Naive thymus-derived CD8-positive, alpha-beta T cell (primary cell): Measurements from ENCODE around the gene HSD11B1. TPM values are rescaled to one million over a fixed set of nuclear protein-coding genes. Genes with fewer than 3 reads are reported as not detected.

Experiments
- ATAC-seq, 2 donors: fragments of 150-1000 bp; cut with Tn5 transposase in 1 of 2; sonication (Bioruptor Pico), chemical (Tn5 transposase) in 1 of 2; 1 replicate in 1 of 2; 2 replicates in 1 of 2; pipeline ENCODE4 v1.10.0; 2021; ENCODE audit warnings: mild to moderate bottlenecking in 2 of 2, moderate library complexity in 2 of 2
- POLR2A ChIA-PET: fragments of 350-600 bp; sonication (Branson Sonifier 250); formaldehyde crosslinking; loops from one replicate; lab custom pipeline; 2021; ENCODE audit warnings: antibody characterized with exemption; lab: Charles Lee
- DNase-seq, 10 donors: peaks; one replicate each; pipeline versions ENCODE4 v3.0.0 to v3.0.0-alpha.2; 2020 to 2022
- H3K27ac Mint-ChIP-seq, 10 donors: one replicate each; pipeline ENCODE4 v1.8.0; 2020 to 2022; ENCODE audit warnings: mild to moderate bottlenecking in 10 of 10, mixed read lengths in 10 of 10, moderate library complexity in 4 of 10, inconsistent platforms in 1 of 10
- H3K27me3 Mint-ChIP-seq, 5 donors: one replicate each; pipeline ENCODE4 v1.8.0; 2021 to 2022; ENCODE audit warnings: mixed read lengths in 5 of 5
- H3K36me3 Mint-ChIP-seq, 3 donors: one replicate each; pipeline ENCODE4 v1.8.0; 2020 to 2022; ENCODE audit warnings: mixed read lengths in 3 of 3, mild to moderate bottlenecking in 2 of 3, inconsistent platforms in 1 of 3
- H3K4me1 Mint-ChIP-seq, 4 donors: one replicate each; pipeline ENCODE4 v1.8.0; 2021 to 2022; ENCODE audit warnings: mixed read lengths in 4 of 4
- H3K4me3 Mint-ChIP-seq, 10 donors: one replicate each; pipeline ENCODE4 v1.8.0; 2020 to 2022; ENCODE audit warnings: mild to moderate bottlenecking in 10 of 10, mixed read lengths in 10 of 10, moderate library complexity in 6 of 10, inconsistent platforms in 1 of 10
- H3K9me3 Mint-ChIP-seq, 9 donors: one replicate each; pipeline ENCODE4 v1.8.0; 2020 to 2022; ENCODE audit warnings: mixed read lengths in 9 of 9, mild to moderate bottlenecking in 3 of 9, inconsistent platforms in 1 of 9, moderate library complexity in 1 of 9
- polyA plus RNA-seq, 3 donors: library from polyadenylated mRNA; unstranded; fragments of 300-500 nt; fragmentation: Illumina TruSeq; gene quantifications; one replicate each; pipeline ENCODE4 v1.2.3, GENCODE V29; 2021
- total RNA-seq, 8 experiments: library from RNA in 2 of 8; stranded (reverse) in 2 of 8; gene quantifications; one replicate each; pipeline ENCODE4 v1.2.3 and lab custom pipeline; 2021 to 2026

Gene HSD11B1
- total and polyA plus RNA-seq, 5 experiments from 2014 or later: 0.30 TPM; not detected in 4

- Mint-ChIP-seq H3K36me3 (peaks cover 0 to 6% (median 0%) of the 10 kb centered on the region in 3 donors), H3K27me3 (no peaks in the 10 kb centered on the region), H3K4me1 (peaks cover 0 to 5% (median 2%) of the 10 kb centered on the region in 4 donors), H3K4me3 (no peak overlapping the region), H3K27ac (no peak overlapping the region), H3K9me3 (peaks cover 0 to 6% (median 0%) of the 10 kb centered on the region in 9 donors)
- ATAC-seq (no peak), DNase-seq (no peak)
- POLR2A ChIA-PET: no interaction called here
Measured at GRCh38 chr1:209717818-209718217, 13.2 kb downstream of the HSD11B1 start.

- H3K27me3 Mint-ChIP-seq: no peaks in the 10 kb centered on the region
Measured at GRCh38 chr1:209720326-209720725, 15.7 kb downstream of the HSD11B1 start.

GRCh38 chr1:209720826-209721225 is 16.2 kb downstream of the HSD11B1 start:
- peaks cover 14 to 20% (median 18%) of the 10 kb centered on the region in 4 donors for H3K4me1 Mint-ChIP-seq
- no peak for ATAC-seq
- no peak overlapping the region for H3K4me3 Mint-ChIP-seq

More at GRCh38 chr1:209720326-209720725, 15.7 kb downstream of the HSD11B1 start:
- Mint-ChIP-seq H3K27ac (no peak overlapping the region), H3K36me3 (peaks cover 0 to 6% (median 0%) of the 10 kb centered on the region in 3 donors), H3K4me3 (no peak overlapping the region), H3K4me1 (peaks cover 11 to 20% (median 15%) of the 10 kb centered on the region in 4 donors), H3K9me3 (peaks cover 0 to 6% (median 0%) of the 10 kb centered on the region in 9 donors)
- POLR2A ChIA-PET: no interaction called here
- no peak for ATAC-seq
- DNase-seq: no peak

GRCh38 chr1:209721323-209721722 is 16.7 kb downstream of the HSD11B1 start:
- peaks cover 0 to 6% (median 0%) of the 10 kb centered on the region in 9 donors for H3K9me3 Mint-ChIP-seq
- H3K27me3 Mint-ChIP-seq: no peaks in the 10 kb centered on the region
- DNase-seq (no peak), ATAC-seq (no peak)
- peaks cover 14 to 20% (median 18%) of the 10 kb centered on the region in 4 donors for H3K4me1 Mint-ChIP-seq
- peak overlapping the region in 1 of 10 donors; percentile 76 for H3K27ac Mint-ChIP-seq
- POLR2A ChIA-PET: interaction anchor here (0.7 kb wide), 1 partner anchor 9 kb away, joined by 4 read pairs; no protein-coding TSS in a partner anchor
- peaks cover 0 to 6% (median 0%) of the 10 kb centered on the region in 3 donors for H3K36me3 Mint-ChIP-seq
- H3K4me3 Mint-ChIP-seq: no peak overlapping the region

More at GRCh38 chr1:209720826-209721225, 16.2 kb downstream of the HSD11B1 start:
- no peaks in the 10 kb centered on the region for H3K27me3 Mint-ChIP-seq
- H3K36me3 Mint-ChIP-seq: peaks cover 0 to 6% (median 0%) of the 10 kb centered on the region in 3 donors
- peaks cover 0 to 6% (median 0%) of the 10 kb centered on the region in 9 donors for H3K9me3 Mint-ChIP-seq
- H3K27ac Mint-ChIP-seq: peak overlapping the region in 1 of 10 donors; percentile 86
- POLR2A ChIA-PET: interaction anchor here (0.7 kb wide), 1 partner anchor 8 kb away, joined by 4 read pairs; no protein-coding TSS in a partner anchor
- no peak for DNase-seq

- H3K9me3 Mint-ChIP-seq: peaks cover 0 to 6% (median 0%) of the 10 kb centered on the region in 9 donors
- ATAC-seq (no peak), DNase-seq (no peak)
- peak overlapping the region in 7 of 10 donors; percentile 20 to 95 (median 91) for H3K27ac Mint-ChIP-seq
- H3K36me3 Mint-ChIP-seq: peaks cover 0 to 6% (median 0%) of the 10 kb centered on the region in 3 donors
- POLR2A ChIA-PET: interaction anchor here (2.4 kb wide), 1 partner anchor 46 kb away, joined by 14 read pairs; no protein-coding TSS in a partner anchor
- H3K4me3 Mint-ChIP-seq: no peak overlapping the region
- H3K4me1 Mint-ChIP-seq: peaks cover 19 to 28% (median 24%) of the 10 kb centered on the region in 4 donors
- no peaks in the 10 kb centered on the region for H3K27me3 Mint-ChIP-seq
Measured at GRCh38 chr1:209723265-209723664, 18.6 kb downstream of the HSD11B1 start.

- Mint-ChIP-seq H3K4me1 (peaks cover 19 to 28% (median 24%) of the 10 kb centered on the region in 4 donors), H3K27me3 (no peaks in the 10 kb centered on the region), H3K9me3 (peaks cover 0 to 6% (median 0%) of the 10 kb centered on the region in 9 donors), H3K36me3 (peaks cover 0 to 6% (median 0%) of the 10 kb centered on the region in 3 donors), H3K4me3 (peak overlapping the region in 7 of 10 donors; percentile 20 to 83 (median 59)), H3K27ac (peak overlapping the region; percentile 16 to 95 (median 91))
- ATAC-seq: peak; percentile 59 to 61
- POLR2A ChIA-PET: interaction anchor here (1.4 to 2.4 kb wide), 2 partner anchors 13 to 45 kb away, joined by 4 to 14 read pairs; no protein-coding TSS in a partner anchor
- peak in 2 of 10 donors; percentile 13 to 15 for DNase-seq
Measured at GRCh38 chr1:209723756-209724693, 19.4 kb downstream of the HSD11B1 start.

- DNase-seq: no peak
- H3K9me3 Mint-ChIP-seq: no peaks in the 10 kb centered on the region
- H3K4me3 Mint-ChIP-seq: no peak overlapping the region
- ATAC-seq: no peak
- peak overlapping the region in 1 of 10 donors; percentile 4 for H3K27ac Mint-ChIP-seq
- POLR2A ChIA-PET: interaction anchor here (0.6 to 1.2 kb wide), 4 partner anchors 27 to 1411 kb away, joined by 3 to 4 read pairs (median 4); no protein-coding TSS in a partner anchor
- H3K36me3 Mint-ChIP-seq: peaks cover 0 to 2% (median 0%) of the 10 kb centered on the region in 3 donors
- H3K27me3 Mint-ChIP-seq: no peaks in the 10 kb centered on the region
- H3K4me1 Mint-ChIP-seq: peaks cover 17 to 28% (median 24%) of the 10 kb centered on the region in 4 donors
Measured at GRCh38 chr1:209727286-209727685, 22.6 kb downstream of the HSD11B1 start.

- ATAC-seq: no peak
- peak overlapping the region in 3 of 10 donors; percentile 4 to 53 (median 14) for H3K27ac Mint-ChIP-seq
- H3K4me3 Mint-ChIP-seq: no peak overlapping the region
- H3K27me3 Mint-ChIP-seq: no peaks in the 10 kb centered on the region
- H3K36me3 Mint-ChIP-seq: peaks cover 0 to 2% (median 0%) of the 10 kb centered on the region in 3 donors
- H3K9me3 Mint-ChIP-seq: no peaks in the 10 kb centered on the region
- H3K4me1 Mint-ChIP-seq: peaks cover 16 to 28% (median 24%) of the 10 kb centered on the region in 4 donors
- DNase-seq: no peak
- POLR2A ChIA-PET: interaction anchor here (1.1 to 1.2 kb wide), 3 partner anchors 27 to 40 kb away, joined by 3 to 4 read pairs (median 3); no protein-coding TSS in a partner anchor
Measured at GRCh38 chr1:209727785-209728184, 23.1 kb downstream of the HSD11B1 start.

GRCh38 chr1:209728466-209728865 is 23.8 kb downstream of the HSD11B1 start:
- no peak for ATAC-seq
- POLR2A ChIA-PET: interaction anchor here (0.7 to 1.1 kb wide), 2 partner anchors 9 to 26 kb away, joined by 3 read pairs; no protein-coding TSS in a partner anchor
- no peak overlapping the region for H3K27ac Mint-ChIP-seq
- H3K4me1 Mint-ChIP-seq: peaks cover 18 to 27% (median 23%) of the 10 kb centered on the region in 4 donors
- H3K27me3 Mint-ChIP-seq: no peaks in the 10 kb centered on the region
- no peaks in the 10 kb centered on the region for H3K9me3 Mint-ChIP-seq
- peaks cover 0 to 2% (median 0%) of the 10 kb centered on the region in 3 donors for H3K36me3 Mint-ChIP-seq
- no peak for DNase-seq
- H3K4me3 Mint-ChIP-seq: no peak overlapping the region

GRCh38 chr1:209729436-209729835 is 24.8 kb downstream of the HSD11B1 start:
- DNase-seq (no peak), ATAC-seq (no peak)
- Mint-ChIP-seq H3K4me3 (no peak overlapping the region), H3K27me3 (no peaks in the 10 kb centered on the region), H3K9me3 (no peaks in the 10 kb centered on the region), H3K27ac (no peak overlapping the region), H3K36me3 (peaks cover 0 to 2% (median 0%) of the 10 kb centered on the region in 3 donors), H3K4me1 (peaks cover 12 to 17% (median 17%) of the 10 kb centered on the region in 4 donors)
- POLR2A ChIA-PET: no interaction called here

GRCh38 chr1:209732725-209733124 is 28.1 kb downstream of the HSD11B1 start:
- Mint-ChIP-seq H3K9me3 (no peaks in the 10 kb centered on the region), H3K27me3 (no peaks in the 10 kb centered on the region), H3K36me3 (peaks cover 0 to 2% (median 0%) of the 10 kb centered on the region in 3 donors), H3K27ac (no peak overlapping the region), H3K4me3 (no peak overlapping the region), H3K4me1 (peaks cover 0 to 8% (median under 1%) of the 10 kb centered on the region in 4 donors)
- POLR2A ChIA-PET: no interaction called here
- DNase-seq: no peak
- ATAC-seq: no peak
